ENCODE results near the gene CASP9.

CASP9 gene

DNA sequence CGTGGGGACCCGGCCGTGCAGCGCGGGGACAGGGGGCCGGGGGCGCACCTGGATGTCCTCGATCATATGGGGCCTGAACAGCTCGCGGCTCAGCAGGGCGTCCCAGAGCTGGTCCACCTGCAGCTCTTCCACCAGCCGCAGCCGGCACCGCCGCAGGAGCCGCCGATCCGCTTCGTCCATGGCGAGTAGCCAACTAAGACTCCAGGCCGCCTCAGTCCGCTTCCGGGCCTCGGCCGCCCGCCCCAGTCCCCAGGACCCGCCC lies at the start of gene CASP9:
CASP9 (minus strand) TSS at position 195 of the 262 bp plus-strand sequence; CDS start at position 180, 15 bp downstream.
- no peak for DNase-seq (ENCODE audit: low read depth)

DNA sequence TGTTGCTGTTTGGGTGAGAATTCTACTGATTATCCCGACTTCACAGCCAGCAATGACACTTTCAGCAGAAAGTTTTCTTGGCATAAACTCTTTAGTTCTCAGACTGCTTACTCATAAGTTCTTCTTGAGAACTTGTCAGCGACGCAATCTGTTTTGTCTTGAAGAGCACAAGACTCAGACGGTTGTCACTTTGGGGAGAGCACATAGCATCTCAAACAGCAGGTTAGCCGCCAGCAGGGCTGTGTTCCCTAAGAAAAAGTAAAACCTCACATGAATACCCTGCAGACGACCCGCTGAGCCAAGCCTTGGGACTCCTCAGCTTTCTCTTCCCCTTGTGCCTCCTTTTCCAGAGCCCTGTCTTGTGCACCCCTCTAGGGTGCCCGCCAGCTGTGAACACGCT lies 49.5 kb upstream of the CASP9 start:
- no peak for DNase-seq (ENCODE audit: low read depth)

DNA sequence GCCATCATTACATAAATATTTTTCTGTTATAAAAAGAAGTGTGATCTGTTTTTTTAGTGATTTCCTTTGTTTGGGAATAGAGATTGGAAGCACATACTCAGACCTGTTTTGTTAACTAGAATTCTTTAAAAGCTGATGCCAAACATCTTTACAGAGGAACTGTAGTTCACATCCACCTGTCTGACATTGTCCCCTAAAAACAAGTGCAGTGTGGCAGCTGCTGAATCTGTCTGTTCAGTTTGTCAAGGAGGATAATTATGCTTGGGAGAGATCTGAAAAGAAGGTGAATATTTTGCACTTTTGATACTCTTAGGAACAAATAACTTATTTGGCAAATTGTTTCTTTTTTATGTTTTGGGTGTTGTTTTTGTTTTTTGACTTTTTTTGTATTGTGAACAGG lies 47.3 kb upstream of the CASP9 start:
- DNase-seq (ENCODE audit: low read depth): no peak

DNA sequence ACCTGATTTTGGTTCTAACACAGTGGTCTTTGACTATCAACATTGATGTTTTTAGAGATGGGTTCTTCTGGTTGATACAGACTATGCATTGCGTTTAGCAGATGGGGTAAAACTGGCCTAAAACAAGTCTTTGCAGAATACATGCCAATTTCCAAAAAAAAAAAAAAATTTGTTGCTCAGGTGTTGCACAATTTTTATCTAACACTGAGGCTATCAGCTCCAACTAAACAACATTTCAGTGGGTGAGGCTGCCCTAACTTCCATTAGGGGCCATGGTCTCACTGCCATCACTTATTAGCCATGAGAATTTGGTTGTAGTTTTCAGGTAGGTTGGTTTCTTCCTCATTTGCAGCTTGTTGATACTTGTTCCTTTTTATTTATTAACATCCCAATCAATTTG lies 46.8 kb upstream of the CASP9 start:
- no peak for DNase-seq (ENCODE audit: low read depth)

DNA sequence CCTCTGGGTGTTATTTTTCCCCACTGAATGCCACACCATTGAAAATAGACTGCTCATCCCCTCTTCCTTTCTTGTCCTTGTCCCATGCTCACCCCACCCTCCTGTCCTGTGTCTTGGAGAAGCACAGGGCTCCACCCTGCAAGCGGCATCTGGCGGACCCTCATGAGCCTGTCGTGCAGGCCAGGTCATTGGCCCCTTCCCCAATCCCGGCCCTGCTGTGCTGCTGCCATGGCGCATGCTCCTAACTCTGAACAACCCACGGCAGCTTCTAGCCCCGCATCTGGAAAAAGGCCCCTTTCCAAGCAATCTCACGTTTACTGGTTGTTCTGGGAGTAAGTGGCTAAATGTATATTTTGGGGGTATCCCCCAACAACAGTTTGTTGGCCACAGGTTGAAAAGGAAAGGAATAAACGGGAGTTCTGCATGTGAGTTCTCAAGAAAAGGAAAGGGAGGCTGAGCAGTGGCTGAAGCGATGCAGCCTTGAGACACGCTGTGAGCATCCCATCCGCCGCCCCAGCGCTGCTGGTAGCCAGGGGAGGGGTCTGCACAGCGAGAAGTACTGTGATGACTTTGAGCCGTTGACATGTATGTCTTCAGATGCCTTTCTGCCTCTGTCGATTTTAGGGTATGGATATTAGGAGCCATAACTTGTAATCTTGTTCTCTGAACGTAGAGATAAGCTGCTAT lies 44.5 kb upstream of the CASP9 start:
- DNase-seq (ENCODE audit: low read depth): no peak

DNA sequence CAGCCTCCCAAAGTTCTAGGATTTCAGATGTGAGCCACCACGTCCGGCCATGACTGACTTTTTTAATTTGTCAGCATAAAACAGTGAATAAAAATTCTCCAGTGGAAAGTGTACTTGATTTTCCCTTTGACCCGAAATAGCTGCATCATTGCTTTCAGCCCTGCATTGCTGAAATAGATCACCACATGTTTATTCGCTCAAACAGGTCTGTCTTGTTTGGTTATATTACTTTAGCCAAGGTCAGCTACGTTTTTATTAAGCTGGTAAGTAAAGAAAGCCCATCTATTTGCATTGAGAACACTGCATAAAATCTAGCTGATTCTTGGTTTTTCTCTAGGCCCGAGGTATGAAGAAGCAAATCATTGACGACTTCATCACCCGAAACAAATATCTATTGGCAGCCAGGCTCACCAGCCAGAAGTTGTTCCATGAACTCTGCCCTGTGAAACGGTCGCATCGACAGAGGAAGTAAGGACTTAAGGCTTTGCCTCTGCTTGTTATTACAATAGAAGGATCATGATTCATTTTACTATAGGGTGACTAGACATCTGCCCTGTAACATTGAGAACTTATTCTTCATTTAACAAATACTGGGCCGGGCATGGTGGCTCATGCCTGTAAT lies 35.3 kb upstream of the CASP9 start:
- no peak for DNase-seq (ENCODE audit: low read depth)

DNA sequence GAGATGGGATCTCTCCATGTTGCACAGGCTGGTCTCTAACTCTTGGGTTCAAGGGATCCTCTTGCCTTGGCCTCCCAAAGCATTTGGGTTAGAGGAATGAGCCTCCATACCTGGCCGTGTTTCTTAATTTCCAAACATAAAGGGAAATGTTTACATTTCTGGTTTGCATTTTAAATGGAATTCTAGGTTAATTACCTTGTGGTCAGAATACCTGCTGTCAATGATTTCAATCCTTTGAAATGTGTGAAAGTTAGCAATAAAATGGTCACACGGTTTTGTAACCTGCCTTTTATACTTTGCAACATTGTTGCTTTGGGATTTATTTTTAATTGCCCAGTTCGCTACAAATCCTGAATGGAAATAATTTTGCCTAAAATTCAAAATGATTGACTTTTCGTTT lies 34.5 kb upstream of the CASP9 start:
- no peak for DNase-seq (ENCODE audit: low read depth)

DNA sequence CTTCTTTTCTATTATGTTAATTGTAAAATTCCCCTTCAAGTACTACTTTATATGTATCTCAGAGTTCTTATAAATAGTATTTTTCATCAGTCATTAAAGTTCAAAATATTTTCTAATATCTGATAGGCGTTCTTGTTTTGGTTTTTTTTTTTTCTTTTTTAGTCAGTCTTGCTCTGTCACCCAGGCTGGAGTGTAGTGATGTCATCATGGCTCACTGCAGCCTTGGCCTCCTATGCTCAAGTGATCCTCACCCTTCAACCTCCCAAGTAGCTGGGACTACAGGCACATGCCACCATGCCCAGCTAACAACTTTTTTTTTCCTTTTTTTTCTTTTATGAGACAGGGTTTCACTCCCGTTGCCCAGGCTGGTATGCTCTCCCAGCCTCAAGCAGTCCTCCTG lies 33.6 kb upstream of the CASP9 start:
- no peak for DNase-seq (ENCODE audit: low read depth)

DNA sequence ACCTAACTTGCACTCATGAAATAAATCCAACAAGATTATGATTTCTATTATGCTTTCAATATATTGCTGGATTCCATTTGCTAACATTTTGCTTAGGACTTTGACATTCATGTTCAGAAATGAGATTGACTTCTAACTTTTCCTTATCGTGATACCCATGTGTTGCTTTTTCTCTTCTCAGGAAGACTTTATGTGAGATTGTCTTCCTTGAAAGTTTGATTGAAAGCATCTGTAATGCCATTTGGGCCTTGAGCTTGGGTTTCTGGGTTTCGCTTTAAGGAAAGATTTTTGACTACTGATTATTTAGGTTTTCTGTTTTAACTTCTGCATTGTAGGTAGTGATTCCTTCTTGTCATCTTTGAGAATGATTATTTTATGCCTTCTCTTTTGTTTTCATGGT lies 33.0 kb upstream of the CASP9 start:
- DNase-seq (ENCODE audit: low read depth): no peak

DNA sequence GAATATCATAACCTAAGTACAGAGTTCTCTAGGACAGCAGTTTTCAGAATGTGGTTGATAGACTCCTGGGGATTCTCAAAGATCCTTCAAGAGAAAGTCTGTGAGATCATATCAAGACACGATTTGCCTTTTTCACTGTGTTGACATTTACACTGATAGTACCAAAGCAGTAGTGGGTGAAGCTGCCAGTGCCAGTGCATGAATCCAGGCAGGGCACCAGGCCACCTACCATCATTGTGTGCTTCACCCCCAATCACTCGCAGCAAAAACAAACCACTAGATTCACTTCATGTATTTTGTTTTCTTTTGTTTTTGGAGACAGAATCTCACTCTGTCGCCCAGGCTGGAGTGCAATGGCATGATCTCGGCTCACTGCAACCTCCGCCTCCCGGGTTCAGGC lies 26.6 kb upstream of the CASP9 start:
- no peak for DNase-seq (ENCODE audit: low read depth)

DNA sequence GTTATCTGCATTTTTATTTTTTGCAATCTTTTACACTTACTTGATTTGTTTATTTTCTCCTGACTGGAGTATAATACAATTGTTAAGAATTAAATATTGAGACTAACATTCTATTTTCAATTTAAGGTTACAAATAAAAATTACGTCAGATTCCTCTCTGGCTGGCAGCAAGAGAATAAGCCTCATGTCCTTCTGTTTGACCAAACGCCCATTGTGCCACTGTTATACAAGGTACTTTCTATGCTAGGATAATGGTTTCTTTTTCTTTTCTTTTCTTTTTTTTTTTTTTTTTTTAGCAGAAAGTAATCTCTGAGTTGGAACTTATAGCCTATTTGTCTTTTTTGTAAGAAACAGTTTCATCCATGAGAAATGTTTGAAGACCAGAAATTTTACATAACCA lies 22.6 kb upstream of the CASP9 start:
- no peak for DNase-seq (ENCODE audit: low read depth)

DNA sequence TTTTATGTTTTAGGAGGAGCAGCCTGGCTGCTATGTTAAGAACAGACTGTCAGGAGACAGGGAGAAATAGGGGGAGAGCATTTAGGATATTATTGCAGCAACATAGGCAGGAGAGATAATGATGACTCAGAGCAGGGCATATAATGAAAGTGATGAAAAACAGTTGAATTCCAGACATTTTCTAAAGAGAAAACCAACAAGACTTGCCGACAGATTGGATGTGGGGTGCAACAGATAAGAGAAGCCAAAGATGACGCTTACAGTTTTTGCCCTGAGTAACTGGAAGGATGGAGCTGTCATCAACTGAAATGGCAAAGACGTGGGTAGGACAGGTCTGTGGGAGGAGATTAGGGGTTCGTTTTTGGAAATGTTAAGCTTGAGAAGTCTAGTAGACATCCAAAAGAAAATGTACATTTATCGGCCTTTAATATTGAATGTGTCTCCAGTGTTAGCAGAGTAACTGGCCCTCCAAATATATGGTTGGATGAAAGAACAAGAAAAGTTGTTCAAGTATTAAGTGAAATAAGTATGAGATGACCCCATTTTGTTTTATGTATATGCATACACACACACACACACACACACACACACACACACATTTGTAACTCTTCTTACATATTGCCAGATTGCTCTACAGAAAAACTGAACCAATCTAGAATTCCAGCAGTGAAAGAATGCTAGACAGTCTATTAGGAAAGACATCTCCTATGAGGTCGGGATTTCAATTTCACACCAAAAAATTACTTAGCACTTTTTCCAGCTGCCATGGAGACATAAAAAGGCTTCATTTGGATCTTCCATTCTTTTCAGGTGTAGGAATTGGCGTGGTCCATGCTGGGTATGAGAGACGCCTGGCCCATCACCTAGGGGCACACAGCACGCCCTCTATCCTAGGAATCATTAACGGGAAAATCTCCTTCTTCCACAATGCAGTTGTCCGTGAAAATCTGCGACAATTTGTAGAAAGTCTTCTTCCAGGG lies 19.9 kb upstream of the CASP9 start:
- no peak for DNase-seq (ENCODE audit: low read depth)

DNA sequence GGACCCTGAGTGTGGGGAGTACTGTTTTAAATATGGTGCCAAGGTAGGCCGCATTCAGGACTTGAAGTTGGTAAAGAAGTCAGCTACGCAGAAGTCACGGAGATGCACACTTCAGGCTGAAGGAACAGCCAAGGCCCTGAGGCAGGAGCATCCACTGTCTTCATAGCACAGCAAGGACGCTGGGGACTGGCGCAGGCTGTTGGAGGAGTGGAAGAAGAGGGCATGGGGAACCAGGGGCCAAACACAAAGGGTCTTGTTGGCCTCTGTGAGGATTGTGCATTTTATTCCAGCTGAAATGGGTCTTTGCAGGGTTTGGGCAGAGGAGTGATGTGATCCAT lies 19.2 kb upstream of the CASP9 start:
- no peak for DNase-seq (ENCODE audit: low read depth)

DNA sequence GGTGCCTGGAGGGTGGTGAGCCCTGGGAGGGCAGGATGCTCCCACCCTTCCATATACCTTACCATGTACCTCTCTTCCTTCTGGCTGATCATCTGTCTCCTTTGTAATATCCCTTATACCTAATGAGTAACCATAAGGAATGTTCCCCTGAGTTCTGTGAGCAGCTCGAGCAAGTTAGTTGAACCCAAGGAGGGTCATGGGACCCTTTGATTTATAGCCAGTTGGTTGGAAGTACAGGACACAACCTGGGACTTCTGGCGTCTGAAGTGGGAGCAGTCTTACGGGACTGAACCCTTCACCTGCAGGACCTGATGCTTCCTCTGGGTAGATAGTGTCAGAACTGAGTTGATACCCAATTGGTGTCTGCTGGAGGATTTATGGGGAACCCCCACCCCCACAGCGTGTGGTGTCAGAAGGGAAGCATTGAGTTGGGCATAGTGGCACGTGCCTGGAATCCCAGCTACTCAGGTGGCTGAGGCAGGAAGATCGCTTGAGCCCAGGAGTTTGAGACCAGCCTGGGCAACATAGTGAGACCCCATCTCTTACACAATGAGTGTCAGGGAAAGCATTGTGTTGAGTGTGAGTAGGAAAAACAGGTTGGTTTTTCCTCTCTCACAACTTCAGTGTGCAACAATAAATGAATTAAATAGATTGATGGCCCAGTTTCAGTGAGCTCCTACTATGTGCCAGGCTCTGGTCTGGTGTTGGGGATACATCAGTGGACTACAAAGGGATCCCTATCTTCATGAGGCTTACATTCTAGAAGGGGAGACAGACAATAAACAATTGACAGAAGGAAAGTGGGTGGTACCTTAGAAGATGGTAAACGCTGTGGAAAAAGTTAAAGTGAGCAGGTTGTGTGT lies 18.6 kb upstream of the CASP9 start:
- no peak for DNase-seq (ENCODE audit: low read depth)

DNA sequence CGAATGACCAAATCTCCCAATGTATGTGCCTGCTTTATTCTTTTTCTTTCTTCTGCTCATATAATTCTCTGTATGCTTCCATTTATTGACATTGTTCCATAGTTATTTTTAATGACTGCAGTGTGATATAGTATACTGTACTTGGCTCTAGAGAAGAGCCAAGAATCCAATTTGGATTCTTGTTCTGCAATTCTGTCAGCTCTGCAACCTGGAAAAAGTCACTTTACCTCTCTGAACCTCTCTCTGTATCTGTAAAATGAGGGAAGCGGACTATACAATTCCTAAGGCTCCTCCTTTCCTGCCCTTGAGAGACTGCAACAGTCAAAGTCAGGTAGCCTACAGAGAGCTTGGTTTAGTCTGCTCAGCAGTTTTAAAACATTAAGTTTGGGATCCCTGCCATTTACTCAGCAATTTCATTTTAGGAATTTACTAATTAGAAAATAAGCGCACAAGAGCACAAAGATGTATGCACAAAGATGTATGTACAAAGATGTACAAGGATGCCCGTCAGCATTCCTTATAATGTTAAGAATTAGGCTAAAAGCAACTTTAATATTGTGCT lies 17.3 kb upstream of the CASP9 start:
- DNase-seq (ENCODE audit: low read depth): no peak

DNA sequence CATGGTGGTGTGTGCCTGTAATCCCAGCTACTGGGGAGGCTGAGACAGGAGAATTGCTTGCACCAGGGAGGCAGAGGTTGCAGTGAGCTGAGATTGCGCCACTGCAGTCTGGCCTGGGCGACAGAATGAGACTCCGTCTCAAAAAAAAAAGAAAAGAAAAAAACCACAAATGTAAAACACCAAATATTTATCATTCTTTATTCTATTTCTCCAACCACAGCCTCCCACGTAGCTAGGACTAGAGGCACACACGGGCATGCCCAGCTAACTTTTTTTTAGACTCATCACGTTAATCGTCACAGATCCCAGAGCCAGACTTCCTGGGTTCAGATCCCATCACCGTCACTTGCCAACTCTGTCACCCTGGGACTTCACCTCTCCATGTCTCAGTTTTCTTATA lies 16.2 kb upstream of the CASP9 start:
- no peak for DNase-seq (ENCODE audit: low read depth)

DNA sequence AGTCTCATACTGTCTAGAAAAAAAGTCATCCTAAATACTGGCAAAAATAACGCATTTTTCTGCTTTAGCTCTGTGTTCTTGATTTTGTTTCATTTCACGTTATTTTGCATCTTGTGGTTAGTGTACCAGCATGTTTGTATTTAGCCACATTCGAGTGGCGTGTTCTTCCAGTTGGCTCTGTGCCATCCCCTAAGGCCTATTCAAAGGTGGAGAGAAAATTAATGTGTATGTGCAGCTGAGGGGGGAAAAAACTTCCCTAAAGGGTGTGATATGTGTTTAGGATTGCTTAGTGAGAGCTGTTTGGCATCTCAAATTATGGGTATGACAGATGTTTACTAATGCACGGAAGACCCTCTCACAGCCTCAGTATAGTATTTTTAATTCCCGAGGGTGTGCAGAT lies 14.8 kb upstream of the CASP9 start:
- DNase-seq (ENCODE audit: low read depth): peak; percentile 9

DNA sequence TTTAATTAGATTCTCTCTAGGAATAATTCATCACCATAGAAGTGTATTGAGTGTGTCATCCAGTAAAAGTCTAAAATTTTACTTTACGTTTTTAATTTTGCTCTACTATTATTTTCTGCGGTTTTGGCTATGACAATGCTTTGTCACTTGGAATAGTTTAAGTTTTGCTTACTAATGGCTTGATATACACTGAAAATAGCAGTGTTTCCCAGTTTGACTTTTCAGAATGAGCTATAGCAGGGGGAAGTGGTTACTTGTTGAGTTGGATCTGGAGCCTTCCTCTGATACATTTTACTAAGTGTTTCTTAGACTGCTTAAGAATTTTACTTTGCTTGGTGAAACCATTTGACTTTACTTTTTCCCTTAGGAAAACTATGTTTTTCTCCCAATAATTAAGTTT lies 7.7 kb upstream of the CASP9 start:
- no peak for DNase-seq (ENCODE audit: low read depth)

DNA sequence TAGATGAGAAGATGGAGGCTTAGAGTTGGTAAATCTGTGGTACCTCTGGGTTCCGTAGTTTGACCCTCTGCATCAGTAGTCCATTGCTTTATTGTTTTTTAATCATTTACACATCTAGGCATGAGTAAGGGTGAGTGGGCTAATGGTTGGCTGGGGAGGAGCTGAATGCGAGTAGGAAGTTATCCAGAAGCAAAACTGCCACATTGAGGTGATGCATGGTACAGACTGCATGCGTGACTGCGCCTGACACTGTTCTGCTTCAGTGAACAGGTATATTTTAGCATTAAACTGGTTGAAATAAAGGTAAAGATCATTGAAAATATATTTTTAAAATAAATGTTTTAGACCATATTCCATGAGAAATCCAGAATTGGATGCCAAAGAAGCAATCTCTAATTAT lies 7.0 kb upstream of the CASP9 start:
- DNase-seq (ENCODE audit: low read depth): no peak

DNA sequence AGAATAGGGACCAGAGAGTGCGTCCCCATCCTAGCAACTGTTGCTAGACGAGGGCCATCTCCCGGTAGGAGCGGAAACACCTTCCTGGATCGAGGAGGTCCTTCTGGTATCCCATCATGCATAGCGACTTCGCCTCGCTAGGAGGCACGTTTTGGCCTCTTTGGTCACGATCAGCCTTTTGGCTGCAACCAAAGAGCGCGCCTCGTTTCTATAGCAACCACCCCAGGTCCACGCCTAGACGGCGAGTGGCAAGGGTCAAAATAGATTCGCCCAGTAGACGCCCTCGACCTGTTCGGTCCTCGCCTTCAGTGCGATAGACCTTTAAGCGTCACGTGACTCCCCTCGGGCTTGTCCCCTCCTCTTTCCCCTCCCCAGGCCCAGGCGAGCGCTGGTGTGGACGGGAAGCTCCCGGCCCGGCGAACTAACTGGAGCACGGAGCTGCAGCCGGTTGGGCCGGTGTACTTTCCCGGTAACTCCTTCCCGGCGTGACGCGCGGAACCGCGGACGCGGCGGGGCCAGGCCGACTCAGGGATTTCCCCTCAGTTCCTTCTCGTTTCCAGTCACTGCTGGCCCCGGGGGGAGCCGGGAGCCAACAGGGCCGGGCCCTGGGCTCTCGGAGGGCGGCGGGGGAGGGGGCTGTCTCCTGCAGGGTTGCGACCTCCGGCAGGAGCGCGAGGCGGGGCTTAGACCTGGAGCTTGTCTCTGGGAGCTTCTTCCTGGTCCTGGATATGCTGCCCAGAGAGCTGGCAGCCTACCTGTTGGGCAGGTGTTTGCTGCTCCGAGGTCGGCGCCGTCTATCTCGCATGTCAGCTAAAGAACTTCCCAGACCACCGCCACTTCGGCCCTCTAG lies 2.7 kb upstream of the CASP9 start, which contains the start of gene DNAJC16:
DNAJC16 (plus strand) TSS at position 359 of the 850 bp plus-strand sequence. CDS start 2,258 bp downstream, outside the sequence.
- DNase-seq (ENCODE audit: low read depth): peak; percentile 100

DNA sequence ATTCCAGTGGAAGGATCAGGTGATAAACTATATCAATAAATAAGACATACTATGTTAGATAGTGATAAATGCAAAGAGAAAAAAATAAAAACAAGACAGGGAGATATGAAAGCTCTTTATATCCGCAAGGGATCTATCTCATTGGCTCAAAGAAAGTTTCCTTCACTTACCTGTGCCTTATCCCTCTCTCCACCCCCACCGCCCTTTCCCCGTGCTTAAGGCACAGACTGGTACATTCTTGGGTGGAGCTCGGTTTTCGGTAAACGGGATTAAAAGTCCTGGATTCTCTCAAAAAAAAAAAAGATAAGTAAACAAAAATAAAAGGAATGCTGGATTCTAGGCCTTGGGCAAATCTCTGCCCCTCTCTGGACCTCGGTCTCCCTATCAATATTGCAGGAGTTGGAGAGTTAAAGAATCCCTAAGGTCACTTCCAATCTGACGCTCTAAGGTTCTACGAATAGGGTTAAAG lies 2.0 kb upstream of the CASP9 start:
- no peak for DNase-seq (ENCODE audit: low read depth)
